Measurements from ENCODE around the gene DNAH8. TPM values are rescaled to one million over a fixed set of nuclear protein-coding genes. Genes with fewer than 3 reads are reported as not detected.
"Not testable (repeated sequence)": the region's sequence is repeated elsewhere in the genome, so short reads cannot be mapped to it uniquely, and the experiment has no call there.

Gene DNAH8
- total RNA-seq, 1 experiment from 2014 or later: not detected

DNA sequence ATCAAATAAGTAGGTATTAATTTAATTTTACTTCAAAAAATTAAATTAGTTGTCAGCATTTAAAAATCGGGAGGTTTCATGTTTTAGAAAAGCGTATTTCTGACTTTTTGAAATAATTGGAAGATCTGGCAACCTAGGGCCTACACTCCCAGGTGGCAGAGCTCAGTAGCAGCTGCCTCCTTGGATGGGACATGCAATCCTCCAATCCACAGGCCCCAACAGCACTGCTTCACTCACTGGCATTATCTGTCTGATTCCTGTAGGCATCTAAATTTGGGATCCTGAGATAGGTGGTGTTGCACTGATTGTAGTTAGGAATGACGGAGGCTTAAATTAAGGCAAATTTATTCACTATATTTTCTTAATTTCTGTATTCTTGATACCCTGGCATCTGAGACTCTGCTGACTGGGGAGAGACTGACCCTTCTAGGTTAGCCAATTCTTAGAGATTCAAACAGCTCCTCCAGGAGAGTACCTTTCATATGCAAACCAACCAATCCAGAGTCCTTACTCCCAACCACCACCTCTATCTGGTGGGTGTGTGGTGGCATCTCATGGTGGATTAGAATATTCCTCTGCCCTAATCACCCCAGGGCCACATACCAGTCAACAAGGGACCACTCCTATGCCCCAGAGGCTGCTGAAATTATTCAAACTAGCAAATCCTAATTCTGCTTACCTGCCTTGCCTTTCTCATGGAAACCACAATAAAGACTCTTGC, 186.9 kb downstream of the DNAH8 start:
- DNase-seq (ENCODE audit: low spot score): no peak

DNA sequence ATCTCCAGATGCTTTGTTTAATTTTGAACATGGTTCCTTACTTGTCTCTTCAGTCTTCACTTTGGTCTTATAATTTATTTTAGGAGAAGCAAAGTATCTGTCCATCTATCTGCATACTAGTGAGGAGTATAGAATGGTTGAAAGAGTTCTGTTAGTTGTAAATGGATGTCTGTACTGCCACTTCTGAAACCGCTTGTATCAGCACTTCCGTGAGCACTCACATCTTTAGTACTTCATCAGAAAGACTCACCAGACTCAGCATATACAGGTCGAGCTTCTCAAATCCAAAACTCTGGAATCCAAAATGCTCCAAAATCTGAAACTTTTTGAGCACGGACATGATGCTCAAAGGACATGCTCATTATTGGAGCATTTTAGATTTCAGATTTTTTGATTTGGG, 191.5 kb downstream of the DNAH8 start:
- DNase-seq (ENCODE audit: low spot score): no peak

DNA sequence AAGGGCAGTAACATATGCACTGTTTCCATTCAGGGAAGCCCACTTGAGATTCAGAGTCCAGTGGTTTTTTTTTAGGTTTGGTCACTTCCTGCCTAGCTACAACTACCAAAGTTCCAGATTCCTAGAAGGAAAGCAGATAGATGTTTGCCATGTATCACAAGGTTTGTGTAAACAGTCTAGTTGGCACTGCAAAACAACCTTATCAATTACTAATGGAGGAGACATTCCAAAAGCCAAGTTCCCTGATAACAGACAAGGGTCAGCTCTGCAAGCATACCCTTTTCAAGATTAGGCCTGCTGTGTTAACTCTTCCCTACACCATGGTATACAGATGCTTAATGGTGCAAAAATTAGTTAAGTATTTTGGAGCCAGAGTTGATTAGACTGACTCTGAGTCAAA, 192.2 kb downstream of the DNAH8 start:
- DNase-seq (ENCODE audit: low spot score): no peak

DNA sequence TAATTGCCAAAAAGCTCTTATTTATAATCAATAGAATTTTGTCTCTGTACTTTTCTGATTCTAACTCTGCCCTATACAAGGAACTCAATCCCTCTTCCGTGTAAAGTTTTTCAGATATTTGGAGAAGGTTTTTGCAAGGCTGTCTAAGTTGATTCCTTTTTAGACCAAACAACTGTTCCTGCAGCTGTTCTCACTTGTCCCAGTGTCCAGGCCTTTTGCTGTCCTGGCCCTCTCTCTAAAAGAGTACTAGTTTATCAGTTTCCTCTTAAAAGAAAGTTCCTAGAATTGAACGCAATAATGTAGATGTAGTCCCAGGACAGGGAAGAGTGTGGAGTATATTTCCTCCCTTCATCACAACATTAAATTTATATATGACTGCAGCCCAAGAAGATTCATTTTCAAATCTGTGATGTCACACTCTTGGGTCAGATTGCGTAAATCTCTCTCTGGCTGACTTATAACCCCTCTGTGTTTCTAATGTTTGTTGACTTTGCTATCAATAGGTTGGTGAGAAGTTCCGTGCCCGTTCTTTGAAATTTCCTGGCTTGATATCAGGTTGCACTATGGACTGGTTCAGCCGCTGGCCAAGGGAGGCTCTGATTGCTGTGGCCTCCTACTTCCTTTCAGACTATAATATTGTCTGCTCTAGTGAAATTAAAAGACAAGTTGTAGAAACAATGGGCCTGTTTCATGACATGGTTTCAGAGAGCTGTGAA, 194.1 kb downstream of the DNAH8 start:
- no peak for DNase-seq (ENCODE audit: low spot score)

DNA sequence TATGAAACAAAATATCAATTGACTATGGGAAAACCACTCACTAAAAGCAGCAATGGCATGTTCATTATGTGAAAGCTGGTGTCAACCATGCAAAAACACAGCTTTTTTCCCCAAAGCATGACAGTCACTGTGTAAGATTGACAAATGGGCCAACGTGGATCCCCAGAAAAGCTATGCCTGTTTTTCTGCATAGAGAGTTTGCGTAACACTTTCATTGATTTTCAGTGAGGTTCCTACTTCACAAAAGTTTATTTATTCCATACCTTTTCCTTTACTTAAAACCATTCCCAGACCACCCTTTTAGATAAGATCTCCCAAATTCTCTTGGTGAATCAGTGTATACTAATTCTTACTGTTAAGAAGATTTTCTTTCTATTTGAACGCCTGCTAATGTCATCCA, 195.1 kb downstream of the DNAH8 start:
- DNase-seq (ENCODE audit: low spot score): no peak

DNA sequence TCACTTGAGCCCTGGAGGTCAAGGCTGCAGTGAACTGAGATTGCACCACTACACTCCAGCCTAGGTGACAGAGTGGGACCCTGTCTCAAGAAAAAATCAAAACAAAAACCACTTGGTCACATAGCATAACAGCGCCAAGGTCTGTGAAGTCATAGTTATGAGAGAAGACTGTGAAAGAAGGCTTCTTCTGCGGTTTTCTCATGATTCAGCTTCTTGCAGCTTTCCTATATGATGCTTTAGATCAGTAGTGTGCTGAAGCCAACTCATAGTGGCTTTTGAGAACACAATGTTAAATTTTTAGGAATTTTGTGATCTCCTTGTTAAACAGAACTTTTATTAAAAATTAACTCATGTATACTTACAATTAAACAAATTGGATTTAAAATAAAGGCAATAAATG, 197.3 kb downstream of the DNAH8 start:
- DNase-seq (ENCODE audit: low spot score): no peak

DNA sequence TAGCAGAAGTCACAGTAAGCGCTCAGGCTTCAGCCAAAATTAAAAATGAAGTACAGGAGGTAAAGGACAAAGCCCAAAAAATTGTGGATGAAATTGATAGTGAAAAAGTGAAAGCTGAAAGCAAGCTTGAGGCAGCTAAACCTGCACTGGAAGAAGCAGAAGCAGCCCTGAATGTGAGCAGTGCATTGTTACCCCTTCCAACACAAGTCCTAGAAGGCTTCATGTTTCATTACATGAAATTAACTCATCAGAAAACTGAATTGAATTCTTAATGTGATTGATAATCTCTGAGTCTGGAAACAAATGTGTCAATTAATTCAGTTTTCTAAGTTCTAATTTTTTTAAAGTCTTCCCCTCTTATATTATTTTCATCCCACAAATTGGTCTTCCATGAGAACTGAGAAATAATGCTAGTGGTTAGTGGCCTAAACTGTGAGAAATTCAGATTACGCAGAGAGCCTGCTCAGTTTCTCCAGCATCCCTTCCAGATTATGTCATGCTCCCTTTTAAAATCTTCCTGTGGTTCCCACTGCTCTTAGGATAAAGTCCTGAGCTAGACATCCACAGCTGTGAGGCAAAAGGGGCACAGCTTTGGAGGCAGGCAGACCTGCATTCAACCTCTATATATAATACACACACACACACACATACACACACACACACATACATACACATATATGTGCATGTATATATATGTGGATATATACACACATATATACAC, 200.3 kb downstream of the DNAH8 start:
- DNase-seq (ENCODE audit: low spot score): no peak

DNA sequence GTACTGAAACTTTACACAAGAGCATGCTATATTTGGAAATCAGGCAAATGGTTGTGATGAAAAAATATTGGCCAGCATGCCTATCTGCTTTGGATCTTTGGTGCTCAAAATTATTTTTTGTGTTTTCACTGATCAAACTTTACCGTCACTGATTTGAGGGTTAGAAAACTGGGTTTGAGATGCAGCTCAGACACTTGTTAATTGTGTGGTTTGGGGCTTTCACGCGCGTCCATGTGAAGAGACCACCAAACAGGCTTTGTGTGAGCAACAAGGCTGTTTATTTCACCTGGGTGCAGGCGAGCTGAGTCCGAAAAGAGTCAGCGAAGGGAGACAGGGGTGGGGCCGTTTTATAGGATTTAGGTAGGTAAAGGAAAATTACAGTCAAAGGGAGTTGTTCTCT, 206.4 kb downstream of the DNAH8 start:
- DNase-seq (ENCODE audit: low spot score): not testable (repeated sequence)

GRCh38 chr6:38924791-38925509, 209.8 kb downstream of the DNAH8 start:
- no peak for DNase-seq (ENCODE audit: low spot score)

DNA sequence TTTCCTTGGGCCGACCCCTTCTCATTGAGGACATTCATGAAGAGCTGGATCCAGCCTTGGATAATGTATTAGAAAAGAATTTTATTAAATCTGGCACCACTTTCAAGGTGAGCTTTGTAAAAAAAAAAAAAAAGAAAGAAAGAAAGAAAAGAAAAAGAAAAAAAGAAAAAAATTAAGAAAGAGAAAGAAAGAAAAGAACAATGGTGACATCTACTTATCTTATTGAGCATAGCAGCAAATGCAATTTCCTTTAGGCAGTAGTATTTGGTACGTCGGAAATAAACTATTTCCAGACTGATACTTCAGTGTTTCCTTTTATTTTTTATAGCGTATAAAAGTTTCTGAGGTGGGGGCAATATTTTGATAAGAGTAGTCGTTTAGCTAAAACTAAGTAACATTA, 214.4 kb downstream of the DNAH8 start:
- no peak for DNase-seq (ENCODE audit: low spot score)

GRCh38 chr6:38933426-38933825, 218.3 kb downstream of the DNAH8 start:
- peak; percentile 8 for DNase-seq (ENCODE audit: low spot score)

DNA sequence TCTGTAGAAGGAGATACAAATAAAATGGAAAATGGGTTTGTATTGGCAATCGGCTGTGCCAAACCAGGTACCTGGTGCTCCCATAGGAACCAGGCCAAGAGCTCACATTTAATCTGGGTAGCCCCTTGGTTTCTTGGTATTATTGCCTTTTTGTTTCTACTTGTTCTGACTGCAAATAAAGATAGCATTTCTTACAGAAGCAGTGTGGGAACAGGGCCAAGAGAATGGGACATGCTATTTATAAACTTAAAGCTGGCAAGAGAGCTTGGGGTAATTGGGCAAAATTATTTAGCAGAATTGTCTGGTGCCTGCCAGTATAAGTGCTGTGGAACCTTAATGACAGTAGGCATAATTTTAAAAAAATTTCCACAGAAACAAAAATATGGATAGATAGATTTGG, 219.9 kb downstream of the DNAH8 start:
- DNase-seq (ENCODE audit: low spot score): no peak

GRCh38 chr6:38937839-38938613, 222.9 kb downstream of the DNAH8 start:
- no peak for DNase-seq (ENCODE audit: low spot score)

DNA sequence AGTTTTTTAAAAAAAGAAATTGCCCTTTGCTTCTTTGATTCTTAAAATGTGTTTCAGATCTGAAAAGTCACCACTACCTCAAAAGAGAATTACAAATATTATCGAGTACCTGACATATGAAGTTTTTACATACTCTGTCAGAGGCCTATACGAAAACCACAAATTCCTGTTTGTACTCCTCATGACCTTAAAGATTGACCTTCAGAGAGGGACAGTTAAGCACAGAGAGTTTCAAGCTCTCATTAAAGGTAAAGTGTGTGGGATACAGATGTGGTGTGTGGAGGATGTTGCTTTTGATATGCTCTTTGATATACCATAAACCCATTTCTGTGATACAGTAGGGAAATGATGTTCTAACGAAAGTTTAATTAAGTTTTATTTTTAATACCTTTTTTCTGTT, 223.6 kb downstream of the DNAH8 start:
- DNase-seq (ENCODE audit: low spot score): no peak

- DNase-seq (ENCODE audit: low spot score): no peak
Observed at GRCh38 chr6:38942442-38942841, 227.3 kb downstream of the DNAH8 start.

DNA sequence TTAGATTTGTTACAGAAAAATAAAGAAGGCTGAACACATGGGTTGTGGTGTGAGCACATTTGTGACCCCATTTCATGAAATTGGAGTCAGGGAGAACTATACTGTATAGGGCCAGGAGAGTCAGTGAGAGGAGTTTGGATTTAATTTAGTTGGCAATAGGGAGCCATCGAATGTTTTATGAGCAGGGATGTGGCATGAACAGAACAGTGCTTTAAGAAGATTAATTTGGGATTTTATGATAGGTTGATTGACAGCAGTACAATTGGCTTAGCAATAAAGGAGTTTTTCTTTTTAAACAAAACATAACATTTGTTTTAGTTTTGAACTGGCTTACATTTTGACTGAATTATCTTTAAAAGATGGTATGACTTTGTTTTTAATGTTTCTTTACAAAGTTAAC, 227.9 kb downstream of the DNAH8 start:
- DNase-seq (ENCODE audit: low spot score): no peak

GRCh38 chr6:38943964-38944363, 228.9 kb downstream of the DNAH8 start:
- DNase-seq (ENCODE audit: low spot score): no peak

DNA sequence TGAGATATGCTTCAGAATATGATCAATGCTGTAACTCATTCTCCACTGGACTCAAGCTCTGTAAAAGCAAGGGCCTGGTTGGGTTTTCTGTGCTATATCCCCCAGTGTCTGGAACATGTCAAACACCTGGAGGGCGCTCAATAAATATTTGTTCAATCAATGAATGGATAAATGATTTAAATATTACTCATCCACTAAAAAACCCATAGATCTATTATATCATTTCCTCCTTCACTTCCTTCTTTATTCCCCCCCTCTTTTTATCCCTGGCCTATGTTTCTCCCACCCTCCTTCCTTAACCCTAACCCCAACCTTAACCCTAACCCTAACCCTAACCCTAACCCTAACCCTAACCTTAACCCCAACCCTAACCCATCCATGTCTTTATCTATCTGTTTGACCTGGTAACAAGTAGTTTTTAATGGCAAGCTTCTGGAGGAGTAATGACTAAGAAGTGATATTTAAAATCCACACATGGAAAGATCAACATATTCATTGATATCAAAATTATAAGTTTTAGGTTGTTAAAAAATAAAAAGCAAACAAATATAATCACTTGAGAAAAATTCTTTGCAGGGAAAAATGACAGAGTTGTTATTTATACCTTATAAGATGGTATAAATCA, 229.7 kb downstream of the DNAH8 start:
- DNase-seq (ENCODE audit: low spot score): no peak

DNA sequence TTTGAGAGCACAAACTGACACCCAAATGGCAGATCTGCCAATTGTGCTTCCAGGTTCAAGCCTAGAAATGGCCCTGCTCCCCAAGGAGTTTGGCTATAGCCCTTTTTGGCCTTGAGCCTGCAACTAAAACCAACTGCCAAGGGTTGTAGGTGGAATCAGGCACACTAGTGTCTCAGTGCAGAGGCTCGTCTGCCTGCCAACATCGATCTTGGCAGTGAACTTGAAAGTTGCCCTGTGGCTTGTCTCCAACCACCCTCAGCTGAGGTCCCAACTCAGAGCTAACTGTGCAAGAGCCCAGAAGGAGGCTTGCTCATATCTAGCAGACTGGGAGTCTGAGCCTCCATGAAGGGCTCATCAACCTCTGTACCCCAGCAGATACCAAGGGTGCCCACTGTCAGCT, 240.8 kb downstream of the DNAH8 start:
- DNase-seq (ENCODE audit: low spot score): no peak

GRCh38 chr6:38957426-38957825, 242.3 kb downstream of the DNAH8 start:
- DNase-seq (ENCODE audit: low spot score): no peak

DNA sequence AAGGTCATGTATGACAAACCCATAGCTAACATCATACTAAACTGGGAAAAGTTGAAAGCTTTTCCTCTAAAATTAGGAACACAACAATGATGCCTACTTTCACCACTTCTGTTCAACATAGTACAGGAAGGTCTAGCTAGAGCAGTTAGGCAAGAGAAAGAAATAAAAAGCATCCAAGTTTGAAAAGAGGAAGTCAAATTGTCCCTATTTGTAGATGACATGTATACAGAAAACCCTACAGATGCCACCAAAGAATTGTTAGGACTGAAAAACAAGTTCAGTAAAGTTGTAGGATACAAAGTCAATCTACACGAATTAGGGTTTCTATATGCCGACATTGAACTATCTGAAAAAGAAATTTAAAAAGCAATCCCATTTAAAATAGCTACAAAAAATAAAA, 244.0 kb downstream of the DNAH8 start:
- no peak for DNase-seq (ENCODE audit: low spot score)
